GM23248 (cell line): Measurements from ENCODE around the gene PRR3.

Experiments used
- EZH2 ChIP-seq: fragments of 200-600 bp; sonication (generic); IDR thresholded peaks from 2 replicates; pipeline ENCODE4 v1.6.1; 2018; ENCODE audit warnings: antibody characterized with exemption, mild to moderate bottlenecking; ENCODE audit not compliant: insufficient read depth, poor library complexity, severe bottlenecking
- EZH2phosphoT487 ChIP-seq: fragments of 200-600 bp; sonication (generic); IDR thresholded peaks from 2 replicates; pipeline ENCODE4 v1.6.1; 2018; ENCODE audit warnings: antibody characterized with exemption, moderate library complexity, mild to moderate bottlenecking, low read depth; ENCODE audit not compliant: insufficient read depth

GRCh38 chr6:30598912-30599624, 42.0 kb downstream of the PRR3 start:
- no peak for TF ChIP-seq EZH2phosphoT487
- TF ChIP-seq EZH2: no peak
